Neural cell (in vitro differentiated cells): ENCODE results near the gene ATG9B.
"Not testable (repeated sequence)": the region's sequence is repeated elsewhere in the genome, so short reads cannot be mapped to it uniquely, and the experiment has no call there.

Experiments
- CTCF ChIP-seq: fragments of 450-650 bp; IDR thresholded peaks from 2 replicates; pipeline ENCODE4 v1.5.1; 2014; ENCODE audit warnings: antibody characterized with exemption, mild to moderate bottlenecking, moderate library complexity; ENCODE audit not compliant: poor library complexity, severe bottlenecking
- EZH2 ChIP-seq: fragments of 200-600, 300-800 bp; shearing (Covaris generic), sonication (generic); IDR thresholded peaks from 2 replicates; pipeline ENCODE4 v1.6.1; 2014; ENCODE audit warnings: antibody characterized with exemption, low read length, borderline replicate concordance, mild to moderate bottlenecking; ENCODE audit not compliant: insufficient read depth, poor library complexity, severe bottlenecking
- RAD21 ChIP-seq: fragments of 450-650 bp; conservative IDR thresholded peaks from 2 replicates; pipeline ENCODE4 v1.6.1; 2014; ENCODE audit warnings: antibody characterized with exemption, mild to moderate bottlenecking, moderate library complexity
- SMC3 ChIP-seq: fragments of 450-650 bp; conservative IDR thresholded peaks from 2 replicates; pipeline ENCODE4 v1.6.1; 2014; ENCODE audit warnings: antibody characterized with exemption, mild to moderate bottlenecking, moderate library complexity; ENCODE audit not compliant: poor library complexity
- TAF1 ChIP-seq: IDR thresholded peaks from 2 replicates; pipeline ENCODE4 v1.6.1; 2012; ENCODE audit warnings: low read depth

DNA sequence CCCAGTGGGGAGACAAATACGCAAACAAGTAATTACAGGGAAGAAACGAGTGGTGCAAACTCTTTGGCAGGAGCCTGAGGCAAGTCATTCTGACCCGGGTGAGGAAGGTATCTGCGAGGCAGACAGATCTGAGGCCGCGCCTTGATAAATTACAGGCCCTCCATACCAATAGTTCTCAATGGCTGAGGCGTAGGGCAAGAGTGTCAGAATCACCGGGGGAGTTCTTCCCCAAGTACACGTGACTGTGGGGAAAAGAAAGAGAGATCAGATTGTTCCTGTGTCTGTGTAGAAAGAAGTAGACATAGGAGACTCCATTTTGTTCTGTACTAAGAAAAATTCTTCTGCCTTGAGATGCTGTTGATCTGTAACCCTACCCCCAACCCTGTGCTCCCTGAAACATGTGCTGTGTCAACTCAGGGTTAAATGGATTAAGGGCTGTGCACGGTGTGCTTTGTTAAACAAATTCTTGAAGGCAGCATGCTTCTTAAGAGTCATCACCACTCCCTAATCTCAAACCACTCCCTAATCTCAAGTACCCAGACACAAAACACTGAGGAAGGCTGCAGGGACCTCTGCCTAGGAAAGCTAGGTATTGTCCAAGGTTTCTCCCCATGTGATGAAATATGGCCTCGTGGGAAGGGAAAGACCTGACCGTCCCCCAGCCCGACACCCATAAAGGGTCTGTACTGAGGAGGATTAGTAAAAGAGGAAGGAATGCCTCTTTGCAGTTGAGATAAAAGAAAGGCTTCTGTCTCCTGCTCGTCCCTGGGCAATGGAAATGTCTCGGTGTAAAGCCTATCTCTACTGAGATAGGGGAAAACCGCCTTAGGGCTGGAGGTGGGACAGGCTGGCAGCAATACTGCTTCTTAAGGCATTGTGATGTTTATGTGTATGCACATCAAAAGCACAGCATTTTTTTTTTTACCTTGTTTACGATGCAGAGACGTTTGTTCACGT lies 2.8 kb upstream of the ATG9B start:
- not testable (repeated sequence) for TF ChIP-seq SMC3, EZH2, CTCF, TAF1, RAD21
